ACC112 (cell line): Measurements from ENCODE around the gene PRDX4.

Source experiments
- H2AFZ ChIP-seq: fragments of 200-600 bp; sonication (generic); one replicate; pipeline ENCODE4 v1.6.0; 2017; ENCODE audit warnings: antibody characterized with exemption, low read length; ENCODE audit not compliant: unreplicated experiment
- H3K27ac ChIP-seq: fragments of 200-600 bp; sonication (generic); 2 replicates; pipeline ENCODE4 v1.5.1; 2014; ENCODE audit warnings: low read depth, mild to moderate bottlenecking, antibody characterized with exemption, low read length, moderate library complexity
- H3K27me3 ChIP-seq: fragments of 200-600 bp; sonication (generic); 2 replicates; pipeline ENCODE4 v1.6.1; 2014; ENCODE audit warnings: mild to moderate bottlenecking, antibody characterized with exemption, low read length, moderate library complexity, mixed read lengths; ENCODE audit not compliant: insufficient read depth
- H3K36me3 ChIP-seq: fragments of 200-600 bp; sonication (generic); 2 replicates; pipeline ENCODE4 v1.6.1; 2016; ENCODE audit warnings: mild to moderate bottlenecking, antibody characterized with exemption, low read length, moderate library complexity, mixed read lengths; ENCODE audit not compliant: insufficient read depth
- H3K4me1 ChIP-seq: fragments of 200-600 bp; sonication (generic); one replicate; pipeline ENCODE4 v1.6.1; 2016; ENCODE audit warnings: low read length, mixed read lengths; ENCODE audit not compliant: insufficient read depth, unreplicated experiment, control insufficient read depth
- H3K4me3 ChIP-seq: fragments of 200-600 bp; sonication (generic); 2 replicates; pipeline ENCODE4 v1.5.1; 2014; ENCODE audit warnings: mild to moderate bottlenecking, low read depth, low read length
- H3K79me2 ChIP-seq: fragments of 200-600 bp; sonication (generic); one replicate; pipeline ENCODE4 v1.6.0; 2016; ENCODE audit warnings: low read length; ENCODE audit not compliant: control insufficient read depth, unreplicated experiment, insufficient read depth

The PRDX4 gene

GRCh38 chrX:23667239-23668177 lies at the start of gene PRDX4:
TSS of gene PRDX4 (plus strand) at chrX:23667493. CDS start at chrX:23667571, 78 bp downstream.
- peaks cover 11% of the 10 kb centered on the region for H3K36me3 ChIP-seq
- H3K27me3 ChIP-seq: no peaks in the 10 kb centered on the region
- peaks cover 36% of the 10 kb centered on the region for H3K79me2 ChIP-seq
- peak within 1 kb of the TSS; percentile 96 for H2AFZ ChIP-seq
- peaks cover 26% of the 10 kb centered on the region for H3K4me1 ChIP-seq
- peak within 1 kb of the TSS; percentile 100 for H3K4me3 ChIP-seq
- H3K27ac ChIP-seq: peak within 1 kb of the TSS; percentile 82

- Histone ChIP-seq H3K4me1 (no peaks in the 10 kb centered on the region), H3K79me2 (no peaks in the 10 kb centered on the region), H2AFZ (no peak overlapping the region), H3K4me3 (no peak overlapping the region), H3K36me3 (no peaks in the 10 kb centered on the region), H3K27me3 (peaks cover 28% of the 10 kb centered on the region), H3K27ac (no peak overlapping the region)
These were observed 45.5 kb upstream of the PRDX4 start for GRCh38 chrX:23621621-23622265.

GRCh38 chrX:23623797-23624196 lies 43.5 kb upstream of the PRDX4 start:
- Histone ChIP-seq H2AFZ (no peak overlapping the region), H3K4me1 (no peaks in the 10 kb centered on the region)

GRCh38 chrX:23626651-23627050 lies 40.6 kb upstream of the PRDX4 start:
- Histone ChIP-seq H3K4me1 (no peaks in the 10 kb centered on the region), H3K27me3 (peaks cover 26% of the 10 kb centered on the region), H3K4me3 (no peak overlapping the region), H3K79me2 (no peaks in the 10 kb centered on the region), H3K27ac (no peak overlapping the region), H2AFZ (no peak overlapping the region), H3K36me3 (no peaks in the 10 kb centered on the region)

More at GRCh38 chrX:23623797-23624196, 43.5 kb upstream of the PRDX4 start:
- Histone ChIP-seq H3K36me3 (no peaks in the 10 kb centered on the region), H3K27me3 (peaks cover 32% of the 10 kb centered on the region), H3K27ac (no peak overlapping the region), H3K4me3 (no peak overlapping the region), H3K79me2 (no peaks in the 10 kb centered on the region)

GRCh38 chrX:23628131-23628530 lies 39.2 kb upstream of the PRDX4 start:
- Histone ChIP-seq H3K4me1 (no peaks in the 10 kb centered on the region), H3K27ac (no peak overlapping the region), H3K36me3 (no peaks in the 10 kb centered on the region)

GRCh38 chrX:23631136-23631535 lies 36.2 kb upstream of the PRDX4 start:
- no peaks in the 10 kb centered on the region for H3K36me3 ChIP-seq
- H2AFZ ChIP-seq: no peak overlapping the region
- peaks cover 18% of the 10 kb centered on the region; the same call in 1 of the 2 replicates for H3K27me3 ChIP-seq
- H3K27ac ChIP-seq: no peak overlapping the region
- H3K4me3 ChIP-seq: no peak overlapping the region
- H3K79me2 ChIP-seq: no peaks in the 10 kb centered on the region
- no peaks in the 10 kb centered on the region for H3K4me1 ChIP-seq

More at GRCh38 chrX:23628131-23628530, 39.2 kb upstream of the PRDX4 start:
- Histone ChIP-seq H3K27me3 (peaks cover 19% of the 10 kb centered on the region), H3K79me2 (no peaks in the 10 kb centered on the region), H2AFZ (no peak overlapping the region), H3K4me3 (no peak overlapping the region)

GRCh38 chrX:23633834-23634580 lies 33.3 kb upstream of the PRDX4 start:
- no peak overlapping the region for H3K27ac ChIP-seq
- H3K4me3 ChIP-seq: no peak overlapping the region
- H2AFZ ChIP-seq: no peak overlapping the region
- no peaks in the 10 kb centered on the region for H3K4me1 ChIP-seq
- H3K36me3 ChIP-seq: no peaks in the 10 kb centered on the region
- peaks cover 9% of the 10 kb centered on the region; the same call in 1 of the 2 replicates for H3K27me3 ChIP-seq
- H3K79me2 ChIP-seq: no peaks in the 10 kb centered on the region

GRCh38 chrX:23637187-23637586 lies 30.1 kb upstream of the PRDX4 start:
- Histone ChIP-seq H3K4me3 (no peak overlapping the region), H3K4me1 (no peaks in the 10 kb centered on the region), H2AFZ (no peak overlapping the region), H3K79me2 (no peaks in the 10 kb centered on the region), H3K27me3 (peaks cover 9% of the 10 kb centered on the region; the same call in 1 of the 2 replicates), H3K36me3 (no peaks in the 10 kb centered on the region), H3K27ac (no peak overlapping the region)

GRCh38 chrX:23643020-23643419 lies 24.3 kb upstream of the PRDX4 start:
- H3K27ac ChIP-seq: no peak overlapping the region
- H3K4me3 ChIP-seq: no peak overlapping the region
- no peaks in the 10 kb centered on the region for H3K4me1 ChIP-seq
- H3K36me3 ChIP-seq: no peaks in the 10 kb centered on the region
- H2AFZ ChIP-seq: no peak overlapping the region
- no peaks in the 10 kb centered on the region for H3K27me3 ChIP-seq
- no peaks in the 10 kb centered on the region for H3K79me2 ChIP-seq

- no peak overlapping the region for H2AFZ ChIP-seq
- no peaks in the 10 kb centered on the region for H3K36me3 ChIP-seq
- H3K27me3 ChIP-seq: no peaks in the 10 kb centered on the region
- no peak overlapping the region for H3K4me3 ChIP-seq
- no peaks in the 10 kb centered on the region for H3K79me2 ChIP-seq
- no peaks in the 10 kb centered on the region for H3K4me1 ChIP-seq
- H3K27ac ChIP-seq: no peak overlapping the region
These were observed 22.5 kb upstream of the PRDX4 start for GRCh38 chrX:23644744-23645143.
